Activated naive CD4-positive, alpha-beta T cell treated with anti-CD3 and anti-CD28 coated beads, Interleukin-2, amount 10 ng/mL, durations not matched to agents 7 days and 5 days (primary cell): ENCODE results near the gene FXN.

Experiments used
- CTCF ChIA-PET: fragments of 350-600 bp; sonication (Branson Sonifier 250); formaldehyde crosslinking; loops from one replicate; lab custom pipeline; 2021; ENCODE audit warnings: antibody characterized with exemption; lab: Charles Lee
- DNase-seq: peaks from one replicate; pipeline ENCODE4 v3.0.0-alpha.2; 2020
- H3K27ac Mint-ChIP-seq: one replicate; pipeline ENCODE4 v1.8.0; 2021; ENCODE audit warnings: mild to moderate bottlenecking, moderate library complexity, mixed read lengths
- H3K27me3 Mint-ChIP-seq: one replicate; pipeline ENCODE4 v1.8.0; 2021; ENCODE audit warnings: mild to moderate bottlenecking, mixed read lengths
- H3K36me3 Mint-ChIP-seq: one replicate; pipeline ENCODE4 v1.8.0; 2021; ENCODE audit warnings: mixed read lengths
- H3K4me1 Mint-ChIP-seq: one replicate; pipeline ENCODE4 v1.8.0; 2021; ENCODE audit warnings: mixed read lengths
- H3K4me3 Mint-ChIP-seq: one replicate; pipeline ENCODE4 v1.8.0; 2021; ENCODE audit warnings: mild to moderate bottlenecking, moderate library complexity, mixed read lengths
- H3K9me3 Mint-ChIP-seq: one replicate; pipeline ENCODE4 v1.8.0; 2021; ENCODE audit warnings: mixed read lengths

The FXN gene

GRCh38 chr9:69060766-69061165 is 25.2 kb downstream of the FXN start:
- Mint-ChIP-seq H3K4me1 (peaks cover 19% of the 10 kb centered on the region), H3K36me3 (peaks cover 44% of the 10 kb centered on the region), H3K27ac (no peak overlapping the region), H3K27me3 (no peaks in the 10 kb centered on the region), H3K9me3 (no peaks in the 10 kb centered on the region), H3K4me3 (no peak overlapping the region)
- no peak for DNase-seq
- CTCF ChIA-PET, result interaction anchor here (0.7 kb wide), 1 partner anchor 132 kb away, joined by 5 read pairs; no protein-coding TSS in a partner anchor

GRCh38 chr9:69062195-69062594 is 26.6 kb downstream of the FXN start:
- Mint-ChIP-seq H3K4me1 (peaks cover 17% of the 10 kb centered on the region), H3K27me3 (no peaks in the 10 kb centered on the region), H3K9me3 (no peaks in the 10 kb centered on the region), H3K27ac (no peak overlapping the region), H3K4me3 (no peak overlapping the region), H3K36me3 (peaks cover 43% of the 10 kb centered on the region)
- CTCF ChIA-PET, result interaction anchor here (1.1 to 1.3 kb wide), 2 partner anchors 8 kb away, joined by 3 read pairs; no protein-coding TSS in a partner anchor
- no peak for DNase-seq

GRCh38 chr9:69063839-69064238 is 28.3 kb downstream of the FXN start:
- Mint-ChIP-seq H3K4me3 (no peak overlapping the region), H3K27ac (no peak overlapping the region)

GRCh38 chr9:69065660-69066059 is 30.1 kb downstream of the FXN start:
- Mint-ChIP-seq H3K9me3 (no peaks in the 10 kb centered on the region), H3K27me3 (no peaks in the 10 kb centered on the region), H3K36me3 (peaks cover 27% of the 10 kb centered on the region), H3K4me1 (peaks cover 2% of the 10 kb centered on the region), H3K4me3 (no peak overlapping the region), H3K27ac (no peak overlapping the region)
- no peak for DNase-seq
- CTCF ChIA-PET, result interaction anchor here (0.6 kb wide), 1 partner anchor 505 kb away, joined by 3 read pairs; no protein-coding TSS in a partner anchor

More at GRCh38 chr9:69063839-69064238, 28.3 kb downstream of the FXN start:
- no peaks in the 10 kb centered on the region for H3K27me3 Mint-ChIP-seq
- H3K36me3 Mint-ChIP-seq, result peaks cover 35% of the 10 kb centered on the region
- H3K4me1 Mint-ChIP-seq, result peaks cover 13% of the 10 kb centered on the region
- no peak for DNase-seq
- CTCF ChIA-PET, result interaction anchor here (1.3 kb wide), 1 partner anchor 10 kb away, joined by 3 read pairs; no protein-coding TSS in a partner anchor
- no peaks in the 10 kb centered on the region for H3K9me3 Mint-ChIP-seq

GRCh38 chr9:69066955-69067354 is 31.4 kb downstream of the FXN start:
- Mint-ChIP-seq H3K36me3 (peaks cover 22% of the 10 kb centered on the region), H3K4me3 (no peak overlapping the region), H3K27me3 (no peaks in the 10 kb centered on the region), H3K27ac (no peak overlapping the region), H3K9me3 (no peaks in the 10 kb centered on the region), H3K4me1 (no peaks in the 10 kb centered on the region)
- CTCF ChIA-PET, result interaction anchor here (1.0 kb wide), 1 partner anchor 13 kb away, joined by 4 read pairs; no protein-coding TSS in a partner anchor
- DNase-seq, result no peak

GRCh38 chr9:69070201-69070600 is 34.6 kb downstream of the FXN start:
- CTCF ChIA-PET, result no interaction called here
- H3K4me1 Mint-ChIP-seq, result no peaks in the 10 kb centered on the region
- H3K9me3 Mint-ChIP-seq, result no peaks in the 10 kb centered on the region
- no peak overlapping the region for H3K4me3 Mint-ChIP-seq
- no peaks in the 10 kb centered on the region for H3K27me3 Mint-ChIP-seq
- DNase-seq, result no peak
- H3K27ac Mint-ChIP-seq, result no peak overlapping the region
- peaks cover 27% of the 10 kb centered on the region for H3K36me3 Mint-ChIP-seq

GRCh38 chr9:69071059-69071458 is 35.5 kb downstream of the FXN start:
- no peak overlapping the region for H3K27ac Mint-ChIP-seq
- CTCF ChIA-PET, result no interaction called here
- H3K27me3 Mint-ChIP-seq, result no peaks in the 10 kb centered on the region
- no peaks in the 10 kb centered on the region for H3K9me3 Mint-ChIP-seq
- H3K4me3 Mint-ChIP-seq, result no peak overlapping the region
- DNase-seq, result no peak
- no peaks in the 10 kb centered on the region for H3K4me1 Mint-ChIP-seq
- H3K36me3 Mint-ChIP-seq, result peaks cover 20% of the 10 kb centered on the region

GRCh38 chr9:69073103-69073502 is 37.6 kb downstream of the FXN start:
- H3K9me3 Mint-ChIP-seq, result no peaks in the 10 kb centered on the region
- no peaks in the 10 kb centered on the region for H3K4me1 Mint-ChIP-seq
- H3K27me3 Mint-ChIP-seq, result no peaks in the 10 kb centered on the region
- CTCF ChIA-PET, result no interaction called here
- H3K36me3 Mint-ChIP-seq, result peaks cover 13% of the 10 kb centered on the region
- DNase-seq, result no peak
- no peak overlapping the region for H3K4me3 Mint-ChIP-seq
- no peak overlapping the region for H3K27ac Mint-ChIP-seq

GRCh38 chr9:69074801-69075200 is 39.2 kb downstream of the FXN start:
- Mint-ChIP-seq H3K4me3 (no peak overlapping the region), H3K27ac (no peak overlapping the region), H3K4me1 (no peaks in the 10 kb centered on the region), H3K27me3 (no peaks in the 10 kb centered on the region), H3K9me3 (no peaks in the 10 kb centered on the region), H3K36me3 (peaks cover 16% of the 10 kb centered on the region)
- CTCF ChIA-PET, result interaction anchor here (1.4 kb wide), 1 partner anchor 116 kb away, joined by 6 read pairs; no protein-coding TSS in a partner anchor
- no peak for DNase-seq

- H3K9me3 Mint-ChIP-seq, result no peaks in the 10 kb centered on the region
- CTCF ChIA-PET, result interaction anchor here (0.9 to 1.4 kb wide), 2 partner anchors 114 to 345 kb away, joined by 3 to 6 read pairs; no protein-coding TSS in a partner anchor
- no peaks in the 10 kb centered on the region for H3K27me3 Mint-ChIP-seq
- H3K4me3 Mint-ChIP-seq, result no peak overlapping the region
- no peak for DNase-seq
- H3K36me3 Mint-ChIP-seq, result peaks cover 20% of the 10 kb centered on the region
- no peak overlapping the region for H3K27ac Mint-ChIP-seq
- no peaks in the 10 kb centered on the region for H3K4me1 Mint-ChIP-seq
Observed at GRCh38 chr9:69076550-69076949, 41.0 kb downstream of the FXN start.

- Mint-ChIP-seq H3K4me3 (no peak overlapping the region), H3K4me1 (no peaks in the 10 kb centered on the region)
- CTCF ChIA-PET, result no interaction called here
Observed at GRCh38 chr9:69078069-69078468, 42.5 kb downstream of the FXN start.

GRCh38 chr9:69078581-69078980 is 43.0 kb downstream of the FXN start:
- Mint-ChIP-seq H3K27me3 (no peaks in the 10 kb centered on the region), H3K27ac (no peak overlapping the region), H3K9me3 (no peaks in the 10 kb centered on the region), H3K4me3 (no peak overlapping the region), H3K36me3 (peaks cover 10% of the 10 kb centered on the region), H3K4me1 (no peaks in the 10 kb centered on the region)
- DNase-seq, result no peak
- CTCF ChIA-PET, result no interaction called here

More at GRCh38 chr9:69078069-69078468, 42.5 kb downstream of the FXN start:
- H3K27ac Mint-ChIP-seq, result peak overlapping the region; percentile 11
- peaks cover 13% of the 10 kb centered on the region for H3K36me3 Mint-ChIP-seq
- H3K27me3 Mint-ChIP-seq, result no peaks in the 10 kb centered on the region
- no peak for DNase-seq
- no peaks in the 10 kb centered on the region for H3K9me3 Mint-ChIP-seq

GRCh38 chr9:69079186-69079585 is 43.6 kb downstream of the FXN start:
- no peak for DNase-seq
- CTCF ChIA-PET, result no interaction called here
- Mint-ChIP-seq H3K4me3 (no peak overlapping the region), H3K27me3 (no peaks in the 10 kb centered on the region), H3K36me3 (peaks cover 10% of the 10 kb centered on the region), H3K27ac (no peak overlapping the region), H3K9me3 (no peaks in the 10 kb centered on the region), H3K4me1 (no peaks in the 10 kb centered on the region)

GRCh38 chr9:69081261-69081660 is 45.7 kb downstream of the FXN start:
- Mint-ChIP-seq H3K27me3 (no peaks in the 10 kb centered on the region), H3K27ac (no peak overlapping the region), H3K9me3 (no peaks in the 10 kb centered on the region), H3K36me3 (peaks cover 10% of the 10 kb centered on the region), H3K4me1 (no peaks in the 10 kb centered on the region), H3K4me3 (no peak overlapping the region)
- CTCF ChIA-PET, result no interaction called here
- DNase-seq, result no peak

GRCh38 chr9:69083321-69083720 is 47.8 kb downstream of the FXN start:
- H3K4me3 Mint-ChIP-seq, result no peak overlapping the region
- no peaks in the 10 kb centered on the region for H3K4me1 Mint-ChIP-seq
- H3K27me3 Mint-ChIP-seq, result no peaks in the 10 kb centered on the region
- no peak overlapping the region for H3K27ac Mint-ChIP-seq
- peaks cover 8% of the 10 kb centered on the region for H3K36me3 Mint-ChIP-seq
- H3K9me3 Mint-ChIP-seq, result no peaks in the 10 kb centered on the region
- DNase-seq, result no peak
- CTCF ChIA-PET, result no interaction called here
